ENCODE results near the gene CYB5RL.

CYB5RL gene

DNA sequence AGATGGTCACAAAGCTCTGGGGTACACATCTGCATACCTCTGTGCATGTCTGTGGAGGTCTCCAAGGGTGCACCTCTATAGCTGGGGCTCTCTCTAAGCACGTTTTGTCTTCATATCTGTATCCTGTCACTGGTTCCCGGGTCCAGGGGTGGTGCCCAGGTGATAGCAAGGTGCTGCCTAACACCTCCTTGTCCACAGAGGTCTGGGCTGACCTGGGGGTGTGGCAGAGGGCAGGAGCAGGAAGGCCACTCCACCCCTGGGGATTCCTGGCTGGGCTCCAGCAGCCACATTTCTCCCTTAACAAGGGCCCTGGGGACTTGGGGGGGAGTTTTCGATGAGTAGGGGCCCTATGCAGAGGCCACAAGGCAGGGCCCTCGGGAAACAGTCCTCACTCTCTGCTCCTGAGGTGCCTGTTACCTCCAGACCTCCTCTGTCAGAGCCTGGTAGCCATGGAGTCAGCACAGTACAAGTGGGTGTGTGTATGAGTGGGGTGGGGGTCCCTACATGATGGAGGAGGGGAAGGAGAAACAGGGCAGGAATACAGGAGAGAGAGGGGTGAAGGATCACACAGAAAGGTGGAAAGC, 40.0 kb downstream of the CYB5RL start:
- WGBS, 2 experiments (ENCODE audit: insufficient coverage in 2 of 2), result 89 to 94% methylated on average over 2 to 3 of the region's 4 CpGs
- Histone ChIP-seq H3K4me1 (ENCODE audit: control insufficient read depth, insufficient read depth, low read length, poor library complexity, severe bottlenecking) (peaks cover 9% of the 10 kb centered on the region), H3K36me3 (ENCODE audit: control insufficient read depth, insufficient read depth, low read length) (no peaks in the 10 kb centered on the region), H3K27ac (ENCODE audit: low read depth, low read length, severe bottlenecking) (no peak overlapping the region), H3K9me3 (ENCODE audit: control insufficient read depth, low read length) (no peaks in the 10 kb centered on the region), H3K4me3 (ENCODE audit: extremely low read depth, insufficient read depth, low read length, poor library complexity, severe bottlenecking) (no peak overlapping the region)

DNA sequence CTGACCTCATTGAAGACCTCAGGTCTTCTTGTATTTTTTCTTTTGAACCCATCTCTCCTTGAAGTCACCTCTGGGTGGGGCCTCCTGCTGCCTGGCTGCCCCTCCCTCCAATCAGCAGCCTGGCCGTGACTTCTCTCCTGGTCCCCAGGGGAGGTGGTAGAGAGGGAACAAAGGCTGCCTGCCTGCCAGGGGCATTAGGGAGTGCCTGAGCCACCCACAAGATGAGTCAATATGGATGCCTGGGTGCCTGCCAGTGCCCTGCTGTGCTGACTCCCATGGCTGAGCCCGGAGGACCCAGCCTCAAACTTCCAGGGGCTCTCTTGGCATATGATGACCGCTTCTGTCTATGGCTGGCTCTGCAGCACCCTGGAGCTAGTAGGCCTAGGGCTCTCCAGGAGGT, 41.8 kb downstream of the CYB5RL start:
- 79 to 84% methylated on average over 2 to 3 of the region's 3 CpGs for WGBS, 2 experiments (ENCODE audit: insufficient coverage in 2 of 2)
- Histone ChIP-seq H3K4me1 (ENCODE audit: control insufficient read depth, insufficient read depth, low read length, poor library complexity, severe bottlenecking) (peaks cover 13% of the 10 kb centered on the region), H3K36me3 (ENCODE audit: control insufficient read depth, insufficient read depth, low read length) (no peaks in the 10 kb centered on the region), H3K27ac (ENCODE audit: low read depth, low read length, severe bottlenecking) (no peak overlapping the region), H3K9me3 (ENCODE audit: control insufficient read depth, low read length) (no peaks in the 10 kb centered on the region), H3K4me3 (ENCODE audit: extremely low read depth, insufficient read depth, low read length, poor library complexity, severe bottlenecking) (no peak overlapping the region)

DNA sequence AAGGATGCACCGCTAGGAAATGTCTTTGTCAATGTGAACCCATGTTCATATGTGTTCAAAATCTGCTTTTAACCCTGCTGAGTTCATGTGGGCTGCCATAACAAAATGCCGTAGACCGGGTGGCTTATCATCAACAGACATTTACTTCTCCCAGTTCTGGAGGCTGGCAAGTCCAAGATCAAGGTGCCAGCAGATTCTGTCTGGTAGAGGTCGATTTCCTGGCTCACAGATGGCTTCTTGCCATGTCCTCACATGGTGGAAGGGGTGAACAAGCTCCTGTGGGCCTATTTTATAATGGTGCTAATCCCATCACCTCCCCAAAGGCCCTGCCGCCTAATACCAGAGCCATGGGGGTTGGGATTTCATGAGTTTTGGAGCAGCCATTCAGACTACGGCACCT, 42.4 kb downstream of the CYB5RL start:
- peaks cover 13% of the 10 kb centered on the region for H3K4me1 ChIP-seq (ENCODE audit: control insufficient read depth, insufficient read depth, low read length, poor library complexity, severe bottlenecking)
- no peak overlapping the region for H3K4me3 ChIP-seq (ENCODE audit: extremely low read depth, insufficient read depth, low read length, poor library complexity, severe bottlenecking)
- no peaks in the 10 kb centered on the region for H3K9me3 ChIP-seq (ENCODE audit: control insufficient read depth, low read length)
- H3K36me3 ChIP-seq (ENCODE audit: control insufficient read depth, insufficient read depth, low read length), result no peaks in the 10 kb centered on the region
- H3K27ac ChIP-seq (ENCODE audit: low read depth, low read length, severe bottlenecking), result no peak overlapping the region
- WGBS, 2 experiments (ENCODE audit: insufficient coverage in 2 of 2), result 68 to 85% methylated on average over 4 of the region's 6 CpGs

DNA sequence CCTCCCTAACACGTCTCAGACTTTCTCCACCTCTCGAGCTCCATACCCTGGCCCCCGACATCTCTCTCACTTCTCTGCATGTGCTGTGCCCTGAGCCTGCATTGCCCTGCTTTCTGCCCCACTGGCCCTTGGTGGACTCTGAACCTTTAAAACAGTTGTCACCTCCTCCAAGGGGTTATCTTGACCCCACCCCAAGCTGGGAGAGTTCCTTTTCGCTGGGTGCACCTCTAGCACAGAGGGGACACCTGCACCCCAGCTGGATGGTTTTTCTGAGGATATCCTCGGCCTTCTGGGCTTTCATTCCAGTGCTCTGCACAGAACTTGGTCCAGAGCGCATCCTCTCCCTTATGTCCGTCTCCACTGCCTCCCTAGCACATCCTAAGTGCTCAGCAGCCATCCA, 42.8 kb downstream of the CYB5RL start:
- H3K9me3 ChIP-seq (ENCODE audit: control insufficient read depth, low read length), result no peaks in the 10 kb centered on the region
- no peak overlapping the region for H3K27ac ChIP-seq (ENCODE audit: low read depth, low read length, severe bottlenecking)
- 80 to 84% methylated on average over 7 of the region's 7 CpGs for WGBS, 2 experiments (ENCODE audit: insufficient coverage in 2 of 2)
- no peak overlapping the region for H3K4me3 ChIP-seq (ENCODE audit: extremely low read depth, insufficient read depth, low read length, poor library complexity, severe bottlenecking)
- H3K36me3 ChIP-seq (ENCODE audit: control insufficient read depth, insufficient read depth, low read length), result no peaks in the 10 kb centered on the region
- peaks cover 13% of the 10 kb centered on the region for H3K4me1 ChIP-seq (ENCODE audit: control insufficient read depth, insufficient read depth, low read length, poor library complexity, severe bottlenecking)

DNA sequence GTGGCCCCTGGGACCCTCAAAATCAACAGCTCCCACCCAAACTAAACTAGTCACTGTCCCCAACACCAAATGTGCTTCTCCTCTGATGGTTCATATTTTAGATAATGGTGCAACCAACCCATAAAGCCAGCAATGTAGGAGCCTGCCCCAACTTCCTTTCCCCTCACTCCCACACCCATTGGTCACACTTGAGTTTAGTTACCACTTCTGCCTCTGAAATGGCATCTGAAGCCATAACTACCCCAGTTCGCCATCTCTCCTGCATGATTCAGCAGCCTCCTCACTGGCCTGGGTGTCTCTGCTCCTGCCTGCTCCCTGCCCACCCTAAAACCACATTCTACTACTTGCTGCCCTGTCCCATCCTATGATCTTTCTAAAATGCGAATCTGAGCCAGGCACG, 43.6 kb downstream of the CYB5RL start:
- H3K4me1 ChIP-seq (ENCODE audit: control insufficient read depth, insufficient read depth, low read length, poor library complexity, severe bottlenecking), result peaks cover 13% of the 10 kb centered on the region
- H3K27ac ChIP-seq (ENCODE audit: low read depth, low read length, severe bottlenecking), result no peak overlapping the region
- WGBS, 2 experiments (ENCODE audit: insufficient coverage in 2 of 2), result 85 to 100% methylated on average over 1 to 2 of the region's 3 CpGs
- H3K36me3 ChIP-seq (ENCODE audit: control insufficient read depth, insufficient read depth, low read length), result no peaks in the 10 kb centered on the region
- H3K4me3 ChIP-seq (ENCODE audit: extremely low read depth, insufficient read depth, low read length, poor library complexity, severe bottlenecking), result no peak overlapping the region
- H3K9me3 ChIP-seq (ENCODE audit: control insufficient read depth, low read length), result no peaks in the 10 kb centered on the region

DNA sequence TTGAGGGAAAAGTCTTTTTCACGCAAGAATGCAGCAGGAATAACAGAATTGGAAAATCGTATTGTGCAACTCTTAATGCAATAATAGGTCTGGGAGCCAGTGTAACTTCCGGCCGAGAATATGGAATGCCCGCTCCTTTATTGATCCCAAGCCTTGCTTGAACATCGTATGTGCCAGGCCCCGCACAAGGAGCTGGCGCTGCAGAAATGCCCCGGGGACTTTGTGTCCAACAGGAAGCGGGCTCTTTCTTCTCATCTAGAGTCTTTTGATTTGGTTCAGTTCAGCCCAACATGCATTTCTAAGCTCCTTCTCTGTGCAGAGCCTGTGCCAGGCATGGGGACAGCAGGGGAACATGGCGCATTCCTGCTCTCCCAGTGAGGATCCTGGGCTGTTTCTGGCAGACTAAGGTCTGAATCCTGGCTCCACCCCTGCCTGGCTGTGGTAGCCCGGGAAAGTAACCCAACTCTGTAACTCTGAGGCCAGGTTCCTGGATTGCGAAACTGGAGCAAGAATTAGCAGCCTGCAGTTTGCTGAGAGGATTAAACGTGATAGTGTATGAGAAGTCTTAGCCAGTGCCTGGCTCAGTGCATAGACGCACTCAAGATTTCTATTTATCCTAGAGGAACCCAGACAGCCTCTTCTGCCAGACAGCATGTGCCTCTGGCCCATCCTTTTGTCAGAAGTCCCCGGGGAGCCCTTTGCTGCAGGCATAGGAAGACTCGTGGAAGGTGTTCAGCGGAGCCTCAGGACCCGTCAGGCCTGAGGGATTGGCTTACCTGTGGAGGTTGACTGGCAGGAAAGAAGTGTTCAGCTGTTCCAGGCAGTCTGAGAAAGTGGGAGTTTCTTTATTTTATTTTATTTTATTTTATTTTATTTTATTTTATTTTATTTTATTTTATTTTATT, 46.0 kb downstream of the CYB5RL start:
- Histone ChIP-seq H3K36me3 (ENCODE audit: control insufficient read depth, insufficient read depth, low read length) (no peaks in the 10 kb centered on the region), H3K9me3 (ENCODE audit: control insufficient read depth, low read length) (no peaks in the 10 kb centered on the region), H3K4me3 (ENCODE audit: extremely low read depth, insufficient read depth, low read length, poor library complexity, severe bottlenecking) (no peak overlapping the region), H3K4me1 (ENCODE audit: control insufficient read depth, insufficient read depth, low read length, poor library complexity, severe bottlenecking) (peaks cover 4% of the 10 kb centered on the region), H3K27ac (ENCODE audit: low read depth, low read length, severe bottlenecking) (peak overlapping the region; percentile 23)
- 80 to 81% methylated on average over 14 to 16 of the region's 19 CpGs for WGBS, 2 experiments (ENCODE audit: insufficient coverage in 2 of 2)

DNA sequence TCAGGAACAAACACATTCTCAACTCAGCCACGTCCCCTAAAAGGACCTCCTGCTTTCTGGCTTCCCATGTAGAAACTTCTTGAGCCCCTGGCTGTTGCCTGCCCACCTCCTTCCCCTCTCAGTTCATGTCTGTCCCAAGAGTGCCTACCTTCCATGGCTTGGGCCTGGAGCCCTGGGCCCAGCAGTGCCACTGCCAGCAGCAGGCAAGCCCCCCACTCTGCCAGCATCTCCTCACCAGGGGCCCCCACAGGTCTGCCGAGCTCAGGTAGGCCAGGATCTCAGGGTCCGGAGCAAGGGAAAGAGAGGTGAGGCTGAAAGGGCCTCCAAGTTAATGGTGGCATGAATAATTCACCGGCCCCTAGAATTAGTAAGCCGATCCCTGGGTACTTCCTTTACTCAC, 47.1 kb downstream of the CYB5RL start, which contains the start of gene CDCP2:
CDCP2 (minus strand) TSS at position 305 of the 400 bp plus-strand sequence; CDS start at position 227, 78 bp downstream.
- Histone ChIP-seq H3K27ac (ENCODE audit: low read depth, low read length, severe bottlenecking) (peak within 1 kb of the TSS; percentile 23), H3K4me3 (ENCODE audit: extremely low read depth, insufficient read depth, low read length, poor library complexity, severe bottlenecking) (no peak within 1 kb of the TSS), H3K4me1 (ENCODE audit: control insufficient read depth, insufficient read depth, low read length, poor library complexity, severe bottlenecking) (peaks cover 4% of the 10 kb centered on the region), H3K9me3 (ENCODE audit: control insufficient read depth, low read length) (no peaks in the 10 kb centered on the region), H3K36me3 (ENCODE audit: control insufficient read depth, insufficient read depth, low read length) (no peaks in the 10 kb centered on the region)
- WGBS, 2 experiments (ENCODE audit: insufficient coverage in 2 of 2), result 95 to 100% methylated on average over 4 to 5 of the region's 5 CpGs

DNA sequence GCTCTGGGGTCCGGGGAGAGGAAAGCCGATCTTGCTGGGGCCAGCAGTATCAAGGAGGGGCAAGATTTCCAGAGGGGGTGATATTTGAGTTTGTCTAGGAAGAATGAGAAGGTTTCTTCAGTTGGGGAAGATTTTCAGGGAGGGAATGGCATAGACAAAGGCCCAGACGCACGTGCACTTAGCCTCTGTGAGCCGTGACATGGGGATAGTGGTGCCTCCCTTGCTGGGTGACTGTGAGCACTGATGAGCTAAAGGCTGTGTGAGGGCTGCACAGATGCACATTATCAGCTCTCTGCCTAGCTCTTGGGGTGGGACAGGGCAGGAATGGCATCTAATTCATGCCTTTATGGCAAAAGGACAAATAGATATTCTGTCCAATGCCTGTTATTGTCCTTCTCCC, 48.8 kb downstream of the CYB5RL start:
- Histone ChIP-seq H3K36me3 (ENCODE audit: control insufficient read depth, insufficient read depth, low read length) (no peaks in the 10 kb centered on the region), H3K27ac (ENCODE audit: low read depth, low read length, severe bottlenecking) (no peak overlapping the region), H3K4me3 (ENCODE audit: extremely low read depth, insufficient read depth, low read length, poor library complexity, severe bottlenecking) (no peak overlapping the region), H3K4me1 (ENCODE audit: control insufficient read depth, insufficient read depth, low read length, poor library complexity, severe bottlenecking) (peaks cover 4% of the 10 kb centered on the region), H3K9me3 (ENCODE audit: control insufficient read depth, low read length) (no peaks in the 10 kb centered on the region)
- 86 to 89% methylated on average over 5 of the region's 5 CpGs for WGBS, 2 experiments (ENCODE audit: insufficient coverage in 2 of 2)
